ENCODE data around the gene TMEM131. TPM values are rescaled to one million over a fixed set of nuclear protein-coding genes. Genes with fewer than 3 reads are reported as not detected.
"Not testable (repeated sequence)": the region's sequence is repeated elsewhere in the genome, so short reads cannot be mapped to it uniquely, and the experiment has no call there.

The TMEM131 gene
- total and polyA plus RNA-seq, 7 experiments from 2014 or later = 10.6 to 46.4 (median 40.5) TPM

- Mint-ChIP-seq H3K27ac (no peak overlapping the region), H3K9me3 (no peaks in the 10 kb centered on the region), H3K27me3 (no peaks in the 10 kb centered on the region), H3K36me3 (peaks cover 7 to 53% (median 32%) of the 10 kb centered on the region in 5 donors), H3K4me1 (peaks cover 14 to 30% (median 19%) of the 10 kb centered on the region in 7 donors), H3K4me3 (no peak overlapping the region)
- Histone ChIP-seq H3K27me3 (ENCODE audit: control insufficient read depth in 2 of 2, insufficient read depth in 2 of 2, low read length in 2 of 2) (no peaks in the 10 kb centered on the region), H3K9me3 (ENCODE audit: control insufficient read depth in 2 of 3, low read length in 3 of 3) (no peaks in the 10 kb centered on the region), H3K36me3 (ENCODE audit: control insufficient read depth in 2 of 3, insufficient read depth in 3 of 3, low read length in 3 of 3) (peaks cover 0 to 15% (median 0%) of the 10 kb centered on the region in 3 experiments), H3K4me1 (ENCODE audit: control insufficient read depth in 2 of 2, insufficient read depth in 2 of 2, low read length in 2 of 2) (no peaks in the 10 kb centered on the region), H3K4me3 (ENCODE audit: low read length) (no peak overlapping the region), H3K27ac (ENCODE audit: low read depth, low read length) (no peak overlapping the region)
- intact Hi-C loops (cut with micrococcal nuclease) = no loop called here
- ChIA-PET CTCF (no interaction called here), POLR2A (no interaction called here)
- ATAC-seq = no peak
- DNase-seq = no peak
Measured at GRCh38 chr2:97844311-97844859, 151.4 kb downstream of the TMEM131 start.

GRCh38 chr2:97840198-97840597, 155.6 kb downstream of the TMEM131 start:
- Mint-ChIP-seq H3K27me3 (no peaks in the 10 kb centered on the region), H3K4me1 (peaks cover 0 to 19% (median 8%) of the 10 kb centered on the region in 7 donors), H3K36me3 (peaks cover 12 to 55% (median 39%) of the 10 kb centered on the region in 5 donors), H3K4me3 (no peak overlapping the region), H3K27ac (no peak overlapping the region), H3K9me3 (no peaks in the 10 kb centered on the region)
- ChIA-PET POLR2A (no interaction called here), CTCF (no interaction called here)
- Histone ChIP-seq H3K9me3 (ENCODE audit: control insufficient read depth in 2 of 3, low read length in 3 of 3) (no peaks in the 10 kb centered on the region), H3K27ac (ENCODE audit: low read depth, low read length) (no peak overlapping the region), H3K27me3 (ENCODE audit: control insufficient read depth in 2 of 2, insufficient read depth in 2 of 2, low read length in 2 of 2) (no peaks in the 10 kb centered on the region), H3K4me3 (ENCODE audit: low read length) (no peak overlapping the region), H3K36me3 (ENCODE audit: control insufficient read depth in 2 of 3, insufficient read depth in 3 of 3, low read length in 3 of 3) (peaks cover 0 to 23% (median 0%) of the 10 kb centered on the region in 3 experiments), H3K4me1 (ENCODE audit: control insufficient read depth in 2 of 2, insufficient read depth in 2 of 2, low read length in 2 of 2) (no peaks in the 10 kb centered on the region)
- intact Hi-C loops (cut with micrococcal nuclease) = no loop called here
- peak; percentile 75 for ATAC-seq
- DNase-seq = no peak

- H3K9me3 Mint-ChIP-seq = peaks cover 0 to under 1% (median 0%) of the 10 kb centered on the region in 11 donors
- Histone ChIP-seq H3K9me3 (ENCODE audit: control insufficient read depth in 2 of 3, low read length in 3 of 3) (no peaks in the 10 kb centered on the region), H3K27me3 (ENCODE audit: control insufficient read depth in 2 of 2, insufficient read depth in 2 of 2, low read length in 2 of 2) (no peaks in the 10 kb centered on the region), H3K27ac (ENCODE audit: low read depth, low read length) (no peak overlapping the region), H3K4me3 (ENCODE audit: low read length) (no peak overlapping the region), H3K4me1 (ENCODE audit: control insufficient read depth in 2 of 2, insufficient read depth in 2 of 2, low read length in 2 of 2) (no peaks in the 10 kb centered on the region), H3K36me3 (ENCODE audit: control insufficient read depth in 2 of 3, insufficient read depth in 3 of 3, low read length in 3 of 3) (peaks cover 0 to 10% (median under 1%) of the 10 kb centered on the region in 3 experiments)
- ChIA-PET CTCF (interaction anchor here (0.6 to 1.1 kb wide), 2 partner anchors 14 to 28 kb away, joined by 3 read pairs; no protein-coding TSS in a partner anchor), POLR2A (no interaction called here)
- intact Hi-C loops (cut with micrococcal nuclease) = no loop called here
- DNase-seq (no peak), ATAC-seq (no peak)
- peak overlapping the region in 2 of 10 donors; percentile 19 to 42 for H3K4me3 Mint-ChIP-seq
- peak overlapping the region in 2 of 9 donors; percentile 56 to 66 for H3K27ac Mint-ChIP-seq
- H3K27me3 Mint-ChIP-seq = no peaks in the 10 kb centered on the region
- H3K36me3 Mint-ChIP-seq = peaks cover 4 to 41% (median 33%) of the 10 kb centered on the region in 5 donors
- peaks cover 3 to 19% (median 9%) of the 10 kb centered on the region in 7 donors for H3K4me1 Mint-ChIP-seq
Measured at GRCh38 chr2:97834610-97835009, 161.1 kb downstream of the TMEM131 start.

GRCh38 chr2:97831121-97831520, 164.6 kb downstream of the TMEM131 start:
- Mint-ChIP-seq H3K4me1 (peaks cover 6 to 40% (median 18%) of the 10 kb centered on the region in 7 donors), H3K36me3 (peaks cover 5 to 52% (median 27%) of the 10 kb centered on the region in 5 donors), H3K27ac (no peak overlapping the region), H3K4me3 (no peak overlapping the region), H3K27me3 (no peaks in the 10 kb centered on the region), H3K9me3 (peaks cover 0 to 3% (median 0%) of the 10 kb centered on the region in 11 donors)
- no peak overlapping the region for H3K4me3 ChIP-seq (ENCODE audit: low read length)
- ATAC-seq (no peak), DNase-seq (no peak)
- no peak overlapping the region for H3K27ac ChIP-seq (ENCODE audit: low read depth, low read length)
- H3K4me1 ChIP-seq (ENCODE audit: control insufficient read depth in 2 of 2, insufficient read depth in 2 of 2, low read length in 2 of 2) = no peaks in the 10 kb centered on the region
- intact Hi-C loops (cut with micrococcal nuclease) = no loop called here
- H3K9me3 ChIP-seq (ENCODE audit: control insufficient read depth in 2 of 3, low read length in 3 of 3) = no peaks in the 10 kb centered on the region
- no peaks in the 10 kb centered on the region for H3K27me3 ChIP-seq (ENCODE audit: control insufficient read depth in 2 of 2, insufficient read depth in 2 of 2, low read length in 2 of 2)
- ChIA-PET POLR2A (no interaction called here), CTCF (interaction anchor here (1.1 kb wide), 1 partner anchor 25 kb away, joined by 3 read pairs; no protein-coding TSS in a partner anchor)
- H3K36me3 ChIP-seq (ENCODE audit: control insufficient read depth in 2 of 3, insufficient read depth in 3 of 3, low read length in 3 of 3) = peaks cover 0 to 6% (median 4%) of the 10 kb centered on the region in 3 experiments

GRCh38 chr2:97829255-97829654, 166.5 kb downstream of the TMEM131 start:
- CTCF ChIA-PET; intact Hi-C loops (cut with micrococcal nuclease); H3K27me3 Mint-ChIP-seq; H3K4me1 ChIP-seq (ENCODE audit: control insufficient read depth in 2 of 2, insufficient read depth in 2 of 2, low read length in 2 of 2); ATAC-seq; H3K27ac Mint-ChIP-seq; H3K9me3 ChIP-seq (ENCODE audit: control insufficient read depth in 2 of 3, low read length in 3 of 3); H3K27me3 ChIP-seq (ENCODE audit: control insufficient read depth in 2 of 2, insufficient read depth in 2 of 2, low read length in 2 of 2); H3K4me3 Mint-ChIP-seq; H3K9me3 Mint-ChIP-seq; DNase-seq; POLR2A ChIA-PET; H3K4me3 ChIP-seq (ENCODE audit: low read length); H3K27ac ChIP-seq (ENCODE audit: low read depth, low read length); H3K36me3 ChIP-seq (ENCODE audit: control insufficient read depth in 2 of 3, insufficient read depth in 3 of 3, low read length in 3 of 3): not testable (repeated sequence)
- Mint-ChIP-seq H3K4me1 (peaks cover 6 to 31% (median 14%) of the 10 kb centered on the region in 7 donors), H3K36me3 (peaks cover 5 to 60% (median 27%) of the 10 kb centered on the region in 5 donors)

- H3K4me1 ChIP-seq (ENCODE audit: control insufficient read depth in 2 of 2, insufficient read depth in 2 of 2, low read length in 2 of 2); H3K36me3 ChIP-seq (ENCODE audit: control insufficient read depth in 2 of 3, insufficient read depth in 3 of 3, low read length in 3 of 3); H3K27ac Mint-ChIP-seq; H3K9me3 ChIP-seq (ENCODE audit: control insufficient read depth in 2 of 3, low read length in 3 of 3); H3K27ac ChIP-seq (ENCODE audit: low read depth, low read length); POLR2A ChIA-PET; H3K27me3 Mint-ChIP-seq; H3K4me3 ChIP-seq (ENCODE audit: low read length); H3K4me3 Mint-ChIP-seq; DNase-seq; H3K27me3 ChIP-seq (ENCODE audit: control insufficient read depth in 2 of 2, insufficient read depth in 2 of 2, low read length in 2 of 2); CTCF ChIA-PET; ATAC-seq; intact Hi-C loops (cut with micrococcal nuclease); H3K9me3 Mint-ChIP-seq: not testable (repeated sequence)
- Mint-ChIP-seq H3K36me3 (peaks cover 8 to 66% (median 33%) of the 10 kb centered on the region in 5 donors), H3K4me1 (peaks cover 6 to 31% (median 14%) of the 10 kb centered on the region in 7 donors)
Measured at GRCh38 chr2:97827013-97827412, 168.7 kb downstream of the TMEM131 start.

- H3K4me3 ChIP-seq (ENCODE audit: low read length); H3K9me3 ChIP-seq (ENCODE audit: control insufficient read depth in 2 of 3, low read length in 3 of 3); DNase-seq; POLR2A ChIA-PET; ATAC-seq; H3K36me3 ChIP-seq (ENCODE audit: control insufficient read depth in 2 of 3, insufficient read depth in 3 of 3, low read length in 3 of 3); H3K27me3 ChIP-seq (ENCODE audit: control insufficient read depth in 2 of 2, insufficient read depth in 2 of 2, low read length in 2 of 2); H3K9me3 Mint-ChIP-seq; CTCF ChIA-PET; H3K27ac ChIP-seq (ENCODE audit: low read depth, low read length); intact Hi-C loops (cut with micrococcal nuclease); H3K4me1 ChIP-seq (ENCODE audit: control insufficient read depth in 2 of 2, insufficient read depth in 2 of 2, low read length in 2 of 2); H3K27me3 Mint-ChIP-seq: not testable (repeated sequence)
- H3K36me3 Mint-ChIP-seq = peaks cover 10 to 72% (median 36%) of the 10 kb centered on the region in 5 donors
- H3K4me1 Mint-ChIP-seq = peaks cover 6 to 31% (median 14%) of the 10 kb centered on the region in 7 donors
- peak overlapping the region in 1 of 10 donors; percentile 12 for H3K4me3 Mint-ChIP-seq
- H3K27ac Mint-ChIP-seq = peak overlapping the region in 5 of 9 donors; percentile 9 to 82 (median 69)
Measured at GRCh38 chr2:97826266-97826847, 169.4 kb downstream of the TMEM131 start.

Measured in naive thymus-derived CD4-positive, alpha-beta T cell (primary cell).